ENCODE measurements around the gene LRP8.

GRCh38 chr1:53197291-53198200, 130.3 kb downstream of the LRP8 start:
- TF ChIP-seq, protein P1, sequence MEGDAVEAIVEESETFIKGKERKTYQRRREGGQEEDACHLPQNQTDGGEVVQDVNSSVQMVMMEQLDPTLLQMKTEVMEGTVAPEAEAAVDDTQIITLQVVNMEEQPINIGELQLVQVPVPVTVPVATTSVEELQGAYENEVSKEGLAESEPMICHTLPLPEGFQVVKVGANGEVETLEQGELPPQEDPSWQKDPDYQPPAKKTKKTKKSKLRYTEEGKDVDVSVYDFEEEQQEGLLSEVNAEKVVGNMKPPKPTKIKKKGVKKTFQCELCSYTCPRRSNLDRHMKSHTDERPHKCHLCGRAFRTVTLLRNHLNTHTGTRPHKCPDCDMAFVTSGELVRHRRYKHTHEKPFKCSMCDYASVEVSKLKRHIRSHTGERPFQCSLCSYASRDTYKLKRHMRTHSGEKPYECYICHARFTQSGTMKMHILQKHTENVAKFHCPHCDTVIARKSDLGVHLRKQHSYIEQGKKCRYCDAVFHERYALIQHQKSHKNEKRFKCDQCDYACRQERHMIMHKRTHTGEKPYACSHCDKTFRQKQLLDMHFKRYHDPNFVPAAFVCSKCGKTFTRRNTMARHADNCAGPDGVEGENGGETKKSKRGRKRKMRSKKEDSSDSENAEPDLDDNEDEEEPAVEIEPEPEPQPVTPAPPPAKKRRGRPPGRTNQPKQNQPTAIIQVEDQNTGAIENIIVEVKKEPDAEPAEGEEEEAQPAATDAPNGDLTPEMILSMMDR (IDR thresholded peaks at IDR 0.05), result no peak
- TF ChIP-seq POLR2A (IDR thresholded peaks at IDR 0.05), result no peak
- peak; percentile 39 for TF ChIP-seq POLR2AphosphoS5 (IDR thresholded peaks at IDR 0.05)
- TF ChIP-seq EP300 (IDR thresholded peaks at IDR 0.05), result no peak

Data from gastroesophageal sphincter (tissue), 3 donors.